SK-N-SH (cell line): Measurements from ENCODE around the gene AKT3.

Experiments used
- CHD2 ChIP-seq: fragments of 150-350 bp; IDR thresholded peaks from 2 replicates; pipeline ENCODE4 v1.6.1; 2018; ENCODE audit warnings: low read length; ENCODE audit not compliant: partially characterized antibody
- CTCF ChIP-seq: fragments of 200-600 bp; sonication (generic); IDR thresholded peaks from 2 replicates; pipeline ENCODE4 v1.6.1; 2017; ENCODE audit warnings: antibody characterized with exemption, mild to moderate bottlenecking, moderate library complexity
- JUND ChIP-seq: IDR thresholded peaks from 2 replicates; pipeline ENCODE4 v1.4.0; 2012
- POLR2AphosphoS5 ChIP-seq: IDR thresholded peaks from 2 replicates; pipeline ENCODE4 v1.6.1; 2012; ENCODE audit warnings: low read depth, low read length

- TF ChIP-seq JUND (no peak), CTCF (no peak), POLR2AphosphoS5 (no peak), CHD2 (no peak)
These were observed 54.0 kb downstream of the AKT3 start for GRCh38 chr1:243796016-243796415.
